ENCODE measurements around the gene UBE2J1.

UBE2J1 gene

GRCh38 chr6:89361171-89361570, 8.6 kb upstream of the UBE2J1 start:
- no peak for DNase-seq

GRCh38 chr6:89360415-89360999, 8.0 kb upstream of the UBE2J1 start:
- no peak for DNase-seq

GRCh38 chr6:89359561-89359960, 7.0 kb upstream of the UBE2J1 start:
- DNase-seq: no peak

- no peak for DNase-seq
Observed at GRCh38 chr6:89357390-89357789, 4.9 kb upstream of the UBE2J1 start.

- DNase-seq: no peak
Observed at GRCh38 chr6:89356642-89357170, 4.2 kb upstream of the UBE2J1 start.

GRCh38 chr6:89355511-89356194, 3.1 kb upstream of the UBE2J1 start:
- DNase-seq: no peak

- DNase-seq: no peak
Observed at GRCh38 chr6:89353702-89354392, 1.3 kb upstream of the UBE2J1 start.

GRCh38 chr6:89353118-89353556, 615 bp upstream of the UBE2J1 start:
- DNase-seq: no peak

- DNase-seq: no peak
Observed at GRCh38 chr6:89351671-89352277, 748 bp downstream of the UBE2J1 start.

- DNase-seq: no peak
Observed at GRCh38 chr6:89350281-89350966, 2.1 kb downstream of the UBE2J1 start.

GRCh38 chr6:89348372-89348771, 4.2 kb downstream of the UBE2J1 start:
- DNase-seq: no peak

- no peak for DNase-seq
Observed at GRCh38 chr6:89347825-89348224, 4.7 kb downstream of the UBE2J1 start.

GRCh38 chr6:89346433-89346832, 6.1 kb downstream of the UBE2J1 start:
- no peak for DNase-seq

GRCh38 chr6:89339565-89339964, 13.0 kb downstream of the UBE2J1 start:
- DNase-seq: no peak

- DNase-seq: no peak
Observed at GRCh38 chr6:89335164-89335563, 17.4 kb downstream of the UBE2J1 start.

- no peak for DNase-seq
Observed at GRCh38 chr6:89330910-89331309, 21.6 kb downstream of the UBE2J1 start.

- DNase-seq: no peak
Observed at GRCh38 chr6:89328976-89329375, 23.5 kb downstream of the UBE2J1 start.

- DNase-seq: no peak
Observed at GRCh38 chr6:89324304-89324703, 28.2 kb downstream of the UBE2J1 start.

GRCh38 chr6:89323511-89323971, 29.0 kb downstream of the UBE2J1 start:
- no peak for DNase-seq

- no peak for DNase-seq
Observed at GRCh38 chr6:89321131-89321970, 31.2 kb downstream of the UBE2J1 start.

GRCh38 chr6:89320012-89320559, 32.4 kb downstream of the UBE2J1 start:
- DNase-seq: no peak

- no peak for DNase-seq
Observed at GRCh38 chr6:89317067-89317466, 35.5 kb downstream of the UBE2J1 start.
